Measurements from ENCODE around the gene TAS1R2. TPM values are rescaled to one million over a fixed set of nuclear protein-coding genes. Genes with fewer than 3 reads are reported as not detected.

Gene TAS1R2
- total RNA-seq, 2 donors from 2014 or later, result not detected

GRCh38 chr1:18792747-18793146, 66.7 kb downstream of the TAS1R2 start:
- TF ChIP-seq, protein P1, sequence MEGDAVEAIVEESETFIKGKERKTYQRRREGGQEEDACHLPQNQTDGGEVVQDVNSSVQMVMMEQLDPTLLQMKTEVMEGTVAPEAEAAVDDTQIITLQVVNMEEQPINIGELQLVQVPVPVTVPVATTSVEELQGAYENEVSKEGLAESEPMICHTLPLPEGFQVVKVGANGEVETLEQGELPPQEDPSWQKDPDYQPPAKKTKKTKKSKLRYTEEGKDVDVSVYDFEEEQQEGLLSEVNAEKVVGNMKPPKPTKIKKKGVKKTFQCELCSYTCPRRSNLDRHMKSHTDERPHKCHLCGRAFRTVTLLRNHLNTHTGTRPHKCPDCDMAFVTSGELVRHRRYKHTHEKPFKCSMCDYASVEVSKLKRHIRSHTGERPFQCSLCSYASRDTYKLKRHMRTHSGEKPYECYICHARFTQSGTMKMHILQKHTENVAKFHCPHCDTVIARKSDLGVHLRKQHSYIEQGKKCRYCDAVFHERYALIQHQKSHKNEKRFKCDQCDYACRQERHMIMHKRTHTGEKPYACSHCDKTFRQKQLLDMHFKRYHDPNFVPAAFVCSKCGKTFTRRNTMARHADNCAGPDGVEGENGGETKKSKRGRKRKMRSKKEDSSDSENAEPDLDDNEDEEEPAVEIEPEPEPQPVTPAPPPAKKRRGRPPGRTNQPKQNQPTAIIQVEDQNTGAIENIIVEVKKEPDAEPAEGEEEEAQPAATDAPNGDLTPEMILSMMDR (IDR thresholded peaks at IDR 0.05), result no peak
- no peak for TF ChIP-seq POLR2A (IDR thresholded peaks at IDR 0.05)
- intact Hi-C loops (cut with DNase I), result no loop called here
- 64 to 72% methylated on average over 3 of the region's 3 CpGs for WGBS, 2 donors
- Histone ChIP-seq H3K27me3 (peaks cover 0 to 4% of the 10 kb centered on the region in 2 donors), H3K4me1 (no peaks in the 10 kb centered on the region), H3K4me3 (no peak overlapping the region), H3K9me3 (no peaks in the 10 kb centered on the region), H3K36me3 (replicated peaks in 1 of 2; ENCODE audit: insufficient read depth in 1 of 2, low read depth in 2 of 2) (no peaks in the 10 kb centered on the region), H3K27ac (no peak overlapping the region)
- no peak for DNase-seq
- ATAC-seq, result no peak

MicroRNAs within 50 kb of the gene (microRNA counts, 767-probe panel; counts per million panel counts)
- 0 to 736 counts per million in 2 donors for microRNA hsa-miR-1290

Small RNAs within 50 kb of the gene (microRNA-seq; reads per million reads assigned to microRNA genes)
- gene MIR1290 (ENCODE audit: borderline number of aligned reads in 2 of 2, borderline replicate concordance in 2 of 2), result 0 reads per million in 2 donors
- gene MIR4695 (ENCODE audit: borderline number of aligned reads in 2 of 2, borderline replicate concordance in 2 of 2), result 0 reads per million in 2 donors

Small RNAs within 50 kb of the gene (small RNA-seq; reads per million reads assigned to genes)
- gene MIR1290 (not detected), gene MIR4695 (not detected)

Other genes starting within 250 kb of the TAS1R2 start
- not detected for gene PAX7, start 228.8 kb downstream of the TAS1R2 start, total RNA-seq
- 10 to 100 TPM in 1 of 2 donors, 1 to 10 TPM in 1; 4.7 to 15.5 TPM for gene ALDH4A1, start 42.9 kb upstream of the TAS1R2 start, total RNA-seq
- 100 to 1,000 TPM in 1 of 2 donors, 10 to 100 TPM in 1; 23.1 to 219 TPM for gene IFFO2, start 97.0 kb upstream of the TAS1R2 start, total RNA-seq